NCI-H1694 (cell line): Measurements from ENCODE around the gene PAIP2.
A peak's percentile ranks its signal among the peaks of the same experiment; 100 is the strongest.
"Not testable (repeated sequence)": the region's sequence is repeated elsewhere in the genome, so short reads cannot be mapped to it uniquely, and the experiment has no call there.

Experiments
- DNase-seq: peaks from one replicate; lab custom pipeline; 2025; lab: John Stamatoyannopoulos, UW

The PAIP2 gene

GRCh38 chr5:139341689-139342422 is at the start of gene PAIP2:
TSS of gene PAIP2 (plus strand) at chr5:139341854. CDS start at chr5:139363785, 21,931 bp downstream.
- DNase-seq = peak; percentile 92

GRCh38 chr5:139293202-139293506 is 48.5 kb upstream of the PAIP2 start:
- no peak for DNase-seq

- DNase-seq = peak; percentile 85
Measured at GRCh38 chr5:139293507-139294373, 47.9 kb upstream of the PAIP2 start, which contains the start of gene MATR3. TSS of gene MATR3 (plus strand) at chr5:139293740. CDS start at chr5:139307416, 13,676 bp downstream.

GRCh38 chr5:139294374-139295165 is 47.1 kb upstream of the PAIP2 start:
- DNase-seq = no peak

- no peak for DNase-seq
Measured at GRCh38 chr5:139295346-139296057, 46.2 kb upstream of the PAIP2 start.

GRCh38 chr5:139296198-139296597 is 45.5 kb upstream of the PAIP2 start:
- no peak for DNase-seq

- no peak for DNase-seq
Measured at GRCh38 chr5:139296862-139297326, 44.8 kb upstream of the PAIP2 start.

GRCh38 chr5:139297439-139298133 is 44.1 kb upstream of the PAIP2 start:
- no peak for DNase-seq

- no peak for DNase-seq
Measured at GRCh38 chr5:139298242-139298641, 43.4 kb upstream of the PAIP2 start.

GRCh38 chr5:139299486-139299885 is 42.2 kb upstream of the PAIP2 start:
- no peak for DNase-seq

GRCh38 chr5:139301808-139302499 is 39.7 kb upstream of the PAIP2 start:
- DNase-seq = no peak

GRCh38 chr5:139304391-139305324 is 37.0 kb upstream of the PAIP2 start:
- DNase-seq = no peak

- DNase-seq = no peak
Measured at GRCh38 chr5:139306197-139306596, 35.5 kb upstream of the PAIP2 start.

- DNase-seq = no peak
Measured at GRCh38 chr5:139306628-139307379, 34.9 kb upstream of the PAIP2 start.

GRCh38 chr5:139308797-139309196 is 32.9 kb upstream of the PAIP2 start:
- no peak for DNase-seq

- DNase-seq = not testable (repeated sequence)
Measured at GRCh38 chr5:139310715-139311186, 30.9 kb upstream of the PAIP2 start.

GRCh38 chr5:139312075-139312474 is 29.6 kb upstream of the PAIP2 start:
- no peak for DNase-seq

- no peak for DNase-seq
Measured at GRCh38 chr5:139314276-139314675, 27.4 kb upstream of the PAIP2 start.
